Astrocyte (in vitro differentiated cells and primary cell): ENCODE measurements around the gene ACTR1A. TPM values are rescaled to one million over a fixed set of nuclear protein-coding genes. Genes with fewer than 3 reads are reported as not detected.

Experiments
- DNase-seq: peaks from one replicate; pipeline ENCODE4 v3.0.0-alpha.2; 2010; ENCODE audit warnings: low read depth
- FAIRE-seq: peaks from 2 replicates; lab custom pipeline; 2011; peaks lifted over from hg19 to GRCh38; lab: Jason Lieb, UNC
- H2AFZ ChIP-seq: 2 replicates; pipeline ENCODE4 v1.6.0; 2012; ENCODE audit warnings: low read depth, low read length, inconsistent platforms
- H3K27ac ChIP-seq: 2 replicates; pipeline ENCODE4 v1.5.1; 2011; ENCODE audit warnings: low read depth, low read length, inconsistent platforms
- H3K27me3 ChIP-seq: 2 replicates; pipeline ENCODE4 v1.6.0; 2011; ENCODE audit warnings: low read length, inconsistent platforms; ENCODE audit not compliant: insufficient read depth
- H3K36me3 ChIP-seq: 2 replicates; pipeline ENCODE4 v1.5.1; 2011; ENCODE audit warnings: low read length, inconsistent platforms; ENCODE audit not compliant: insufficient read depth
- H3K4me1 ChIP-seq: 2 replicates; pipeline ENCODE4 v1.5.1; 2011; ENCODE audit warnings: low read length, inconsistent platforms; ENCODE audit not compliant: insufficient read depth
- H3K4me2 ChIP-seq: 2 replicates; pipeline ENCODE4 v1.6.0; 2012; ENCODE audit warnings: low read length, inconsistent platforms
- H3K4me3 ChIP-seq: 2 replicates; pipeline ENCODE4 v1.5.1; 2011; ENCODE audit warnings: low read depth, mild to moderate bottlenecking, low read length, inconsistent platforms; ENCODE audit not compliant: insufficient read depth
- H3K79me2 ChIP-seq: 2 replicates; pipeline ENCODE4 v1.6.0; 2012; ENCODE audit warnings: mild to moderate bottlenecking, low read length, inconsistent platforms; ENCODE audit not compliant: insufficient read depth
- H3K9ac ChIP-seq: 2 replicates; pipeline ENCODE4 v1.6.0; 2012; ENCODE audit warnings: mild to moderate bottlenecking, low read length, inconsistent platforms
- H3K9me3 ChIP-seq: 2 replicates; pipeline ENCODE4 v1.5.1; 2012; ENCODE audit warnings: low read depth, mild to moderate bottlenecking, low read length, inconsistent platforms; ENCODE audit not compliant: insufficient read depth
- H4K20me1 ChIP-seq: 2 replicates; pipeline ENCODE4 v1.6.0; 2012; ENCODE audit warnings: low read length, inconsistent platforms; ENCODE audit not compliant: insufficient read depth
- H3K27ac Mint-ChIP-seq: one replicate; pipeline ENCODE4 v1.8.0; 2021; ENCODE audit warnings: mild to moderate bottlenecking, mixed read lengths; ENCODE audit not compliant: unreplicated experiment
- H3K27me3 Mint-ChIP-seq: one replicate; pipeline ENCODE4 v1.8.0; 2021; ENCODE audit warnings: low read depth, mixed read lengths; ENCODE audit not compliant: unreplicated experiment
- H3K36me3 Mint-ChIP-seq: one replicate; pipeline ENCODE4 v1.8.0; 2021; ENCODE audit warnings: low read depth, mixed read lengths; ENCODE audit not compliant: unreplicated experiment
- H3K4me1 Mint-ChIP-seq: one replicate; pipeline ENCODE4 v1.8.0; 2021; ENCODE audit warnings: low read depth, mixed read lengths; ENCODE audit not compliant: unreplicated experiment
- H3K4me3 Mint-ChIP-seq: one replicate; pipeline ENCODE4 v1.8.0; 2021; ENCODE audit warnings: mild to moderate bottlenecking, moderate library complexity, mixed read lengths; ENCODE audit not compliant: unreplicated experiment
- H3K9me3 Mint-ChIP-seq: one replicate; pipeline ENCODE4 v1.8.0; 2021; ENCODE audit warnings: mild to moderate bottlenecking, mixed read lengths; ENCODE audit not compliant: unreplicated experiment
- EZH2 ChIP-seq: IDR thresholded peaks from 2 replicates; pipeline ENCODE4 v1.6.1; 2012; ENCODE audit warnings: mild to moderate bottlenecking, low read length, inconsistent platforms; ENCODE audit not compliant: insufficient read depth
- total RNA-seq: library from RNA; stranded (reverse); gene quantifications from 2 replicates; pipeline ENCODE4 v1.2.1, GENCODE V29; 2021
- TF ChIP-seq, protein P1 (sequence below): IDR thresholded peaks from 2 replicates; pipeline ENCODE4 v1.5.1; 2011; ENCODE audit warnings: low read depth, mild to moderate bottlenecking, inconsistent platforms, low read length, moderate library complexity; ENCODE audit not compliant: insufficient read depth

The ACTR1A gene
- total RNA-seq, 1 donor from 2014 or later = 155 TPM

DNA sequence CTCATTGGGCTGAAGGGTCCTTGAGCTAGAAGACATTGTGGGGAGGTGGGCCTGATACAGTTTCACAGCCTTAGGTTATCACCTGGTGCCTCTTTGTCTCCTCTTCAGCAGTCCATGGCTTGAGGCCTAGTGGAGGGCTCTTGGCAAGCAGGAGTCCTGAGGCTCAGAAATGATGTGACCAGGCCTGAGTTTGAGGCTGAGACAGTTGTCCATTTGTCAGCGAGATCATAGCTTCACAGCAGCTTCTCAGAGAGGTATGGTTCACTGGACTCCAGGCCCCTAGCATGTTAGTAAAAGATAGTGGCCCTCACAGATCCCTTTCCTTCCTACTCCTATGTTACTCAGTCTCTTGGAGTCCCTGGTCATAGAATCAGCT, 20.4 kb upstream of the ACTR1A start:
- no peak for FAIRE-seq
- Histone ChIP-seq H3K27me3 (no peaks in the 10 kb centered on the region), H3K4me1 (peaks cover 13% of the 10 kb centered on the region), H3K9ac (no peak overlapping the region), H3K36me3 (no peaks in the 10 kb centered on the region), H4K20me1 (peaks cover 37% of the 10 kb centered on the region), H3K27ac (no peak overlapping the region), H3K4me2 (peak overlapping the region; percentile 43), H3K4me3 (no peak overlapping the region), H2AFZ (no peak overlapping the region), H3K9me3 (no peaks in the 10 kb centered on the region), H3K79me2 (peaks cover 8% of the 10 kb centered on the region)
- H3K27ac Mint-ChIP-seq = peak overlapping the region; percentile 78
- H3K36me3 Mint-ChIP-seq = peaks cover 13% of the 10 kb centered on the region
- no peak overlapping the region for H3K4me3 Mint-ChIP-seq
- peaks cover 18% of the 10 kb centered on the region for H3K4me1 Mint-ChIP-seq
- no peak for DNase-seq
- TF ChIP-seq, protein P1, sequence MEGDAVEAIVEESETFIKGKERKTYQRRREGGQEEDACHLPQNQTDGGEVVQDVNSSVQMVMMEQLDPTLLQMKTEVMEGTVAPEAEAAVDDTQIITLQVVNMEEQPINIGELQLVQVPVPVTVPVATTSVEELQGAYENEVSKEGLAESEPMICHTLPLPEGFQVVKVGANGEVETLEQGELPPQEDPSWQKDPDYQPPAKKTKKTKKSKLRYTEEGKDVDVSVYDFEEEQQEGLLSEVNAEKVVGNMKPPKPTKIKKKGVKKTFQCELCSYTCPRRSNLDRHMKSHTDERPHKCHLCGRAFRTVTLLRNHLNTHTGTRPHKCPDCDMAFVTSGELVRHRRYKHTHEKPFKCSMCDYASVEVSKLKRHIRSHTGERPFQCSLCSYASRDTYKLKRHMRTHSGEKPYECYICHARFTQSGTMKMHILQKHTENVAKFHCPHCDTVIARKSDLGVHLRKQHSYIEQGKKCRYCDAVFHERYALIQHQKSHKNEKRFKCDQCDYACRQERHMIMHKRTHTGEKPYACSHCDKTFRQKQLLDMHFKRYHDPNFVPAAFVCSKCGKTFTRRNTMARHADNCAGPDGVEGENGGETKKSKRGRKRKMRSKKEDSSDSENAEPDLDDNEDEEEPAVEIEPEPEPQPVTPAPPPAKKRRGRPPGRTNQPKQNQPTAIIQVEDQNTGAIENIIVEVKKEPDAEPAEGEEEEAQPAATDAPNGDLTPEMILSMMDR = no peak
- TF ChIP-seq EZH2 = no peak
- H3K9me3 Mint-ChIP-seq = no peaks in the 10 kb centered on the region
- H3K27me3 Mint-ChIP-seq = no peaks in the 10 kb centered on the region

DNA sequence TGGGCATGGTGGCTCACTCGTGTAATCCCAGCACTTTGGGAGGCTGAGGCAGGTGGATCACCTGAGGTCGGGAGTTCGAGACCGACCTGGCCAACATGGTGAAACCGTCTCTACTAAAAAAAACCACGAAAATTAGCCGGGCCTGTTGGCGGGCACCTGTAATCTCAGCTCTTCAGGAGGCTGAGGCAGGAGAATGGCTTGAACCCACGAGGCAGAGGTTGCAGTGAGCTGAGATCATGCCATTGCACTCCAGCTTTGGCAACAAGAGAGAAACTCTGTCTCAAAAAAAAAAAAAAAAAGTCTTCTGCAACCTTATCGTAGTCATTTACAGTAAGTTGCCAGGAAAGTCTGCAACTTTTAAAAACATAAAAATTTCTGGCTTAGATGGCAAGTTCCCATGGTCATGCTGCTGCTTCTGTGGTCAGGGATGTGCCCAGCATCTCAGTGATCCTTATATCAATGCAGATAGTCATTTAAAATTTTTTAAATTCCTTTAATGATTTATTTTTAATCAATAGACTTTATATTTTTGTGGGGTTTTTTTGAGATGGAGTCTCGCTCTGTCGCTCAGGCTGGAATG, 16.8 kb upstream of the ACTR1A start:
- H3K4me3 ChIP-seq = no peak overlapping the region
- FAIRE-seq (no peak), DNase-seq (no peak)
- H3K4me1 Mint-ChIP-seq = peaks cover 27% of the 10 kb centered on the region
- peaks cover 17% of the 10 kb centered on the region for H3K36me3 Mint-ChIP-seq
- no peaks in the 10 kb centered on the region for H3K9me3 Mint-ChIP-seq
- no peaks in the 10 kb centered on the region for H3K27me3 Mint-ChIP-seq
- H3K4me3 Mint-ChIP-seq = no peak overlapping the region
- no peak overlapping the region for H3K27ac Mint-ChIP-seq
- H3K4me2 ChIP-seq = no peak overlapping the region
- peaks cover 19% of the 10 kb centered on the region for H3K4me1 ChIP-seq
- H3K36me3 ChIP-seq = no peaks in the 10 kb centered on the region
- TF ChIP-seq, protein P1 = no peak
- no peak for TF ChIP-seq EZH2
- H3K9me3 ChIP-seq = no peaks in the 10 kb centered on the region
- H2AFZ ChIP-seq = no peak overlapping the region
- no peaks in the 10 kb centered on the region for H3K27me3 ChIP-seq
- H3K79me2 ChIP-seq = peaks cover 15% of the 10 kb centered on the region
- H4K20me1 ChIP-seq = peaks cover 55% of the 10 kb centered on the region
- no peak overlapping the region for H3K9ac ChIP-seq
- H3K27ac ChIP-seq = no peak overlapping the region

DNA sequence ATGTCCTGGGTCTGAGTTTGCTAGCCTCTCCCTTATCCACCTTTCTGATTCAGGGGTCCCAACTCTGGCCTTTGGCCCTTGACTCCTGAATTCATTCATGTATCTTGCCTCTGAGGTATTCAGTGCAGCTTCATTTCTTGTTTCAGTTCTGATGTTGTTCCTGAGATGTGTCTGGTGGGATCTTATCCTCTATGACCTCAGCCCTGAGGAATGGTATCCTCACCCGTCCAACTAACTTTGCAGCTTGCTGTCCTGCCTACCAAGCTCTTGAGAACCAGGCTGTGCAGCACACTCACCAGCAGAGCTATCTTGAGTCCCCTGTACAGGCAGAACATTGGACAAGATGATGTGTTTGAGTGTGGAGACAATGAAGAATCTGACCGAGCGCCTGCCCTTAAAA, 15.0 kb upstream of the ACTR1A start:
- peak; percentile 56 for DNase-seq
- peaks cover 21% of the 10 kb centered on the region for H3K36me3 Mint-ChIP-seq
- no peak overlapping the region for H3K4me3 ChIP-seq
- H3K4me3 Mint-ChIP-seq = peak overlapping the region; percentile 70
- no peak overlapping the region for H3K27ac ChIP-seq
- H3K27ac Mint-ChIP-seq = peak overlapping the region; percentile 96
- H3K4me2 ChIP-seq = peak overlapping the region; percentile 33
- H4K20me1 ChIP-seq = peaks cover 56% of the 10 kb centered on the region
- H3K27me3 Mint-ChIP-seq = no peaks in the 10 kb centered on the region
- H3K9me3 Mint-ChIP-seq = no peaks in the 10 kb centered on the region
- H3K36me3 ChIP-seq = peaks cover 4% of the 10 kb centered on the region
- H3K79me2 ChIP-seq = peaks cover 15% of the 10 kb centered on the region
- TF ChIP-seq, protein P1 = no peak
- no peak for TF ChIP-seq EZH2
- H3K4me1 Mint-ChIP-seq = peaks cover 13% of the 10 kb centered on the region
- H3K9ac ChIP-seq = peak overlapping the region; percentile 4
- peaks cover 6% of the 10 kb centered on the region for H3K4me1 ChIP-seq
- H3K27me3 ChIP-seq = no peaks in the 10 kb centered on the region
- peak; percentile 59 for FAIRE-seq
- no peaks in the 10 kb centered on the region for H3K9me3 ChIP-seq
- H2AFZ ChIP-seq = no peak overlapping the region
